GM23338 (cell line): Measurements from ENCODE around the gene ASXL2. TPM values are rescaled to one million over a fixed set of nuclear protein-coding genes. Genes with fewer than 3 reads are reported as not detected.

Source experiments
- ATAC-seq: fragments of 200-7000 bp; cut with Tn5 transposase; 3 replicates; pipeline ENCODE4 v1.9.1; 2020
- DNase-seq: peaks from one replicate; pipeline ENCODE4 v3.0.0-alpha.2; 2015; ENCODE audit warnings: low spot score
- H2AFZ ChIP-seq: fragments of 200-600 bp; sonication (generic); 2 replicates; pipeline ENCODE4 v1.8.0; 2016; ENCODE audit warnings: antibody characterized with exemption, mild to moderate bottlenecking, moderate library complexity
- H3F3A ChIP-seq: fragments of 200-600 bp; sonication (generic); replicated peaks from 2 replicates; pipeline ENCODE4 v1.8.0; 2017; ENCODE audit warnings: antibody characterized with exemption, mixed run types, low read depth
- H3K27ac ChIP-seq: fragments of 200-600 bp; sonication (generic); 2 replicates; pipeline ENCODE4 v1.6.1; 2016; ENCODE audit warnings: low read depth
- H3K27me3 ChIP-seq: fragments of 200-600 bp; sonication (generic); 2 replicates; pipeline ENCODE4 v1.8.0; 2016; ENCODE audit warnings: mild to moderate bottlenecking, mixed run types, moderate library complexity; ENCODE audit not compliant: insufficient read depth
- H3K36me3 ChIP-seq: fragments of 200-600 bp; sonication (generic); 2 replicates; pipeline ENCODE4 v1.8.0; 2016; ENCODE audit warnings: mild to moderate bottlenecking; ENCODE audit not compliant: insufficient read depth
- H3K4me1 ChIP-seq: fragments of 200-600 bp; sonication (generic); 2 replicates; pipeline ENCODE4 v1.8.0; 2016; ENCODE audit warnings: mild to moderate bottlenecking, moderate library complexity; ENCODE audit not compliant: insufficient read depth
- H3K4me2 ChIP-seq: fragments of 200-600 bp; sonication (generic); 2 replicates; pipeline ENCODE4 v1.7.1; 2017; ENCODE audit warnings: mixed run types
- H3K4me3 ChIP-seq: fragments of 200-600 bp; sonication (generic); 2 replicates; pipeline ENCODE4 v1.6.1; 2016; ENCODE audit warnings: mixed run types
- H3K79me2 ChIP-seq: fragments of 200-600 bp; sonication (generic); replicated peaks from 2 replicates; pipeline ENCODE4 v1.8.0; 2017; ENCODE audit warnings: mild to moderate bottlenecking; ENCODE audit not compliant: insufficient read depth
- H3K9me2 ChIP-seq: fragments of 200-600 bp; sonication (generic); 2 replicates; pipeline ENCODE4 v1.8.0; 2017; ENCODE audit not compliant: insufficient read depth
- H4K20me1 ChIP-seq: fragments of 200-600 bp; sonication (generic); replicated peaks from 2 replicates; pipeline ENCODE4 v1.8.0; 2017; ENCODE audit warnings: mild to moderate bottlenecking; ENCODE audit not compliant: insufficient read depth
- H3K27ac Mint-ChIP-seq: 2 replicates; pipeline ENCODE4 v1.8.0; 2020; ENCODE audit warnings: inconsistent platforms, mild to moderate bottlenecking, moderate library complexity, mixed read lengths
- H3K27me3 Mint-ChIP-seq: 3 replicates; pipeline ENCODE4 v1.8.0; 2022; ENCODE audit warnings: low read depth, mild to moderate bottlenecking, moderate library complexity, mixed read lengths, inconsistent platforms; ENCODE audit not compliant: insufficient read depth, poor library complexity
- H3K36me3 Mint-ChIP-seq: 3 replicates; pipeline ENCODE4 v1.8.0; 2021; ENCODE audit warnings: low read depth, mild to moderate bottlenecking, inconsistent platforms, moderate library complexity, mixed read lengths
- H3K4me1 Mint-ChIP-seq: 3 replicates; pipeline ENCODE4 v1.8.0; 2020; ENCODE audit warnings: mild to moderate bottlenecking, inconsistent platforms, mixed read lengths
- H3K4me3 Mint-ChIP-seq: 3 replicates; pipeline ENCODE4 v1.8.0; 2021; ENCODE audit warnings: moderate library complexity, mild to moderate bottlenecking, inconsistent platforms, mixed read lengths
- H3K9me3 Mint-ChIP-seq: 3 replicates; pipeline ENCODE4 v1.8.0; 2020; ENCODE audit warnings: moderate library complexity, mild to moderate bottlenecking, inconsistent platforms, mixed read lengths
- CREB1 ChIP-seq: fragments of 250-450 bp; sonication (Bioruptor Pico); IDR thresholded peaks from 2 replicates; pipeline ENCODE4 v1.5.0; 2020; ENCODE audit warnings: low read depth, mild to moderate bottlenecking, moderate library complexity
- CTCF ChIP-seq, 2 experiments: fragments of 200-600 bp in 1 of 2; sonication (generic) in 1 of 2; conservative IDR thresholded peaks; 2 replicates each; pipeline versions ENCODE4 v1.5.1 to v1.6.1; 2016 to 2017; ENCODE audit warnings: antibody characterized with exemption in 2 of 2, low read depth in 2 of 2, mild to moderate bottlenecking in 2 of 2, moderate library complexity in 1 of 2
- ETS1 ChIP-seq: IDR thresholded peaks from 2 replicates; pipeline ENCODE4 v1.6.1; 2016; ENCODE audit warnings: antibody characterized with exemption
- EZH2 ChIP-seq: fragments of 200-600 bp; sonication (generic); IDR thresholded peaks from one replicate; pipeline ENCODE4 v1.8.0; 2017; ENCODE audit warnings: antibody characterized with exemption, mild to moderate bottlenecking, low read depth; ENCODE audit not compliant: unreplicated experiment
- EZH2phosphoT487 ChIP-seq: fragments of 200-600 bp; sonication (generic); IDR thresholded peaks from one replicate; pipeline ENCODE4 v1.8.1; 2018; ENCODE audit warnings: antibody characterized with exemption; ENCODE audit not compliant: unreplicated experiment
- JUNB ChIP-seq: IDR thresholded peaks from one replicate; pipeline ENCODE4 v1.6.1; 2016; ENCODE audit warnings: antibody characterized with exemption; ENCODE audit not compliant: unreplicated experiment
- NANOG ChIP-seq: IDR thresholded peaks from 2 replicates; pipeline ENCODE4 v1.6.1; 2016; ENCODE audit warnings: antibody characterized with exemption, borderline replicate concordance
- POLR2AphosphoS5 ChIP-seq: IDR thresholded peaks from 2 replicates; pipeline ENCODE4 v1.6.1; 2016; ENCODE audit warnings: antibody characterized with exemption, low read depth
- STAT1 ChIP-seq: IDR thresholded peaks from one replicate; pipeline ENCODE4 v1.6.1; 2016; ENCODE audit warnings: antibody characterized with exemption; ENCODE audit not compliant: unreplicated experiment
- ZNF114 ChIP-seq: fragments of 250-450 bp; sonication (Bioruptor Pico); IDR thresholded peaks from 2 replicates; pipeline ENCODE4 v1.5.0; 2020; ENCODE audit warnings: mild to moderate bottlenecking, moderate library complexity
- ZNF331 ChIP-seq: fragments of 250-450 bp; sonication (Bioruptor Pico); IDR thresholded peaks from 2 replicates; pipeline ENCODE4 v1.5.0; 2020; ENCODE audit warnings: low read depth, mild to moderate bottlenecking, moderate library complexity
- ZNF462 ChIP-seq: fragments of 250-450 bp; sonication (Bioruptor Pico); IDR thresholded peaks from 2 replicates; pipeline ENCODE4 v1.5.0; 2020; ENCODE audit warnings: mild to moderate bottlenecking, moderate library complexity
- polyA plus RNA-seq: library from polyadenylated mRNA; unstranded; fragments of >200 nt; fragmentation: Nextera tagmentation; extraction: Ambion mirVana; gene quantifications from 2 replicates; pipeline ENCODE4 v1.2.1, GENCODE V29; 2016
- total RNA-seq: library from RNA; depleted of rRNA; stranded (reverse); fragments of >200 nt; shearing (Covaris generic); gene quantifications from 2 replicates; pipeline ENCODE4 v1.2.3, GENCODE V29; 2014
- TF ChIP-seq, protein P1 (sequence below): IDR thresholded peaks from one replicate; pipeline ENCODE4 v1.6.1; 2018; ENCODE audit warnings: antibody characterized with exemption; ENCODE audit not compliant: unreplicated experiment

Gene ASXL2
- total and polyA plus RNA-seq, 2 experiments from 2014 or later = 7.0 to 21.8 TPM

GRCh38 chr2:25872134-25872533, 6.2 kb downstream of the ASXL2 start:
- Mint-ChIP-seq H3K9me3 (no peaks in the 10 kb centered on the region), H3K4me1 (peaks cover 14% of the 10 kb centered on the region), H3K4me3 (no peak overlapping the region), H3K36me3 (peaks cover 6% of the 10 kb centered on the region; the same call in 1 of the 3 replicates), H3K27me3 (peaks cover 2% of the 10 kb centered on the region), H3K27ac (no peak overlapping the region)
- Histone ChIP-seq H3K27ac (no peak overlapping the region), H4K20me1 (peaks cover 13% of the 10 kb centered on the region), H3K27me3 (no peaks in the 10 kb centered on the region), H2AFZ (no peak overlapping the region), H3F3A (no peaks in the 10 kb centered on the region), H3K4me1 (peaks cover 10% of the 10 kb centered on the region; the same call in 1 of the 2 replicates), H3K36me3 (no peaks in the 10 kb centered on the region), H3K4me3 (no peak overlapping the region), H3K79me2 (peaks cover 100% of the 10 kb centered on the region), H3K4me2 (no peak overlapping the region), H3K9me2 (no peaks in the 10 kb centered on the region)
- TF ChIP-seq EZH2 (no peak), STAT1 (no peak), NANOG (no peak), EZH2phosphoT487 (no peak), ZNF114 (CRISPR knock-in tag) (no peak), ETS1 (no peak), CTCF (conservative IDR thresholded peaks at IDR 0.05; ENCODE audit: low read depth in 2 of 2) (no peak), ZNF462 (CRISPR knock-in tag) (no peak), POLR2AphosphoS5 (no peak), CREB1 (CRISPR knock-in tag) (no peak), ZNF331 (CRISPR knock-in tag) (no peak), JUNB (no peak)
- TF ChIP-seq, protein P1, sequence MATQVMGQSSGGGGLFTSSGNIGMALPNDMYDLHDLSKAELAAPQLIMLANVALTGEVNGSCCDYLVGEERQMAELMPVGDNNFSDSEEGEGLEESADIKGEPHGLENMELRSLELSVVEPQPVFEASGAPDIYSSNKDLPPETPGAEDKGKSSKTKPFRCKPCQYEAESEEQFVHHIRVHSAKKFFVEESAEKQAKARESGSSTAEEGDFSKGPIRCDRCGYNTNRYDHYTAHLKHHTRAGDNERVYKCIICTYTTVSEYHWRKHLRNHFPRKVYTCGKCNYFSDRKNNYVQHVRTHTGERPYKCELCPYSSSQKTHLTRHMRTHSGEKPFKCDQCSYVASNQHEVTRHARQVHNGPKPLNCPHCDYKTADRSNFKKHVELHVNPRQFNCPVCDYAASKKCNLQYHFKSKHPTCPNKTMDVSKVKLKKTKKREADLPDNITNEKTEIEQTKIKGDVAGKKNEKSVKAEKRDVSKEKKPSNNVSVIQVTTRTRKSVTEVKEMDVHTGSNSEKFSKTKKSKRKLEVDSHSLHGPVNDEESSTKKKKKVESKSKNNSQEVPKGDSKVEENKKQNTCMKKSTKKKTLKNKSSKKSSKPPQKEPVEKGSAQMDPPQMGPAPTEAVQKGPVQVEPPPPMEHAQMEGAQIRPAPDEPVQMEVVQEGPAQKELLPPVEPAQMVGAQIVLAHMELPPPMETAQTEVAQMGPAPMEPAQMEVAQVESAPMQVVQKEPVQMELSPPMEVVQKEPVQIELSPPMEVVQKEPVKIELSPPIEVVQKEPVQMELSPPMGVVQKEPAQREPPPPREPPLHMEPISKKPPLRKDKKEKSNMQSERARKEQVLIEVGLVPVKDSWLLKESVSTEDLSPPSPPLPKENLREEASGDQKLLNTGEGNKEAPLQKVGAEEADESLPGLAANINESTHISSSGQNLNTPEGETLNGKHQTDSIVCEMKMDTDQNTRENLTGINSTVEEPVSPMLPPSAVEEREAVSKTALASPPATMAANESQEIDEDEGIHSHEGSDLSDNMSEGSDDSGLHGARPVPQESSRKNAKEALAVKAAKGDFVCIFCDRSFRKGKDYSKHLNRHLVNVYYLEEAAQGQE = no peak
- ATAC-seq = no peak
- DNase-seq = no peak
